ENCODE results near the gene RAD51B. TPM values are rescaled to one million over a fixed set of nuclear protein-coding genes. Genes with fewer than 3 reads are reported as not detected.
A peak's percentile ranks its signal among the peaks of the same experiment; 100 is the strongest.

The RAD51B gene
- total RNA-seq, 5 donors from 2014 or later (not counting 1 experiment from before 2014, with no cell fraction given): 25.4 to 47.9 (median 30.0) TPM

DNA sequence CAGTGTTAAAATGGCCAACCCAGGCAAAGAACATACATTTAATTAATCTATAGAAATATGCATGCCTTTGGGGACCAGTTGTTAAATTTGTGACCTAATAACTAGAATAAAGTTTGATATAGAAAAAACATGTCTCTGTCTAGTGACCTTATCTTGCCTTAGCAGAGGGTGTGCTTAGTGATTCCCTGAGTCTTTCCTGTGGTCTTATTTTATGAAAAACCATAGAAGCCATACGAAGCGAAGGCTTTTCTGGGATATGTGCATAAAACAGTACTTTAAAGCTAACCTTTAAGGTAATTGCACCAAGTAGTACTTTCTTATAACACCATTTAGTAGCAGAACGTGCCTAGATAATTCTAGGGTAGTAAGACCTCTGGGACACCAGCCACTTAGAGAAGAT is 593.9 kb downstream of the RAD51B start:
- H3K4me3 ChIP-seq (ENCODE audit: control insufficient read depth in 1 of 2, extremely low read depth in 1 of 2, low read length in 1 of 2): no peak overlapping the region
- Mint-ChIP-seq H3K36me3 (peaks cover 9% of the 10 kb centered on the region), H3K27ac (no peak overlapping the region), H3K27me3 (no peaks in the 10 kb centered on the region), H3K4me3 (no peak overlapping the region), H3K9me3 (no peaks in the 10 kb centered on the region), H3K4me1 (peaks cover 14 to 23% (median 15%) of the 10 kb centered on the region in 3 donors)
- no peaks in the 10 kb centered on the region for H3K27me3 ChIP-seq (replicated peaks in 1 of 2; ENCODE audit: control insufficient read depth in 2 of 2, extremely low read depth in 1 of 2, insufficient read depth in 2 of 2, low read length in 1 of 2)
- H3K9me3 ChIP-seq: no peaks in the 10 kb centered on the region
- no CpG with 5 or more reads among the region's 3 CpGs for WGBS (ENCODE audit: insufficient coverage)
- ATAC-seq (replicated peaks in 1 of 4): no peak
- no peak for DNase-seq
- H3K36me3 ChIP-seq (ENCODE audit: control insufficient read depth in 2 of 2, extremely low read depth in 1 of 2, insufficient read depth in 1 of 2, low read length in 1 of 2): no peaks in the 10 kb centered on the region
- peaks cover 0 to 9% of the 10 kb centered on the region in 2 experiments for H3K4me1 ChIP-seq (ENCODE audit: control insufficient read depth in 1 of 2, extremely low read depth in 1 of 2, insufficient read depth in 2 of 2, low read length in 2 of 2)
- ChIA-PET POLR2A (no interaction called here), CTCF (interaction anchor here in 1 of 2 donors (0.5 kb wide), 1 partner anchor 306 kb away, joined by 6 read pairs; no protein-coding TSS in a partner anchor)
- no peak overlapping the region for H3K27ac ChIP-seq (ENCODE audit: low read length)

DNA sequence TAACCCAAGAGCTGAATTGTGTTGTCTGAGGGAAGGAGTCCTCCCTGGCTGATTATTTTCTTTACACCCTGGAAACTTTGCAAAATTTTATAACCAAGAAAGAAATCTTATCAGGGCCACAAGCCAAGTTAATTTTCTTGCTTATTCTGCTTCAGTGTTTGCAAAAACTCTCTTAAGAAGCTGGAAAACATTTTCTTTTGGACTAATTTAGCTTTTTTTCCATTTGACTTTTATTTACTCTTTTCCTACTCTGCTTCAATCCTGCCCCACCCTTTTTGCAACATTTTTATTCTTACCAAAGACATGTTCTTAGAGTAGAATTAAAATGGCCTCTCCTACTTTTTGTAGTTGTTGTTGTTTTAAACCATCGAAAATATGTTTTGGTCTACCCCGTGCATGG is 594.5 kb downstream of the RAD51B start:
- POLR2A ChIA-PET: interaction anchor here in 1 of 2 donors (0.6 kb wide), 1 partner anchor 953 kb away, joined by 5 read pairs; no protein-coding TSS in a partner anchor

DNA sequence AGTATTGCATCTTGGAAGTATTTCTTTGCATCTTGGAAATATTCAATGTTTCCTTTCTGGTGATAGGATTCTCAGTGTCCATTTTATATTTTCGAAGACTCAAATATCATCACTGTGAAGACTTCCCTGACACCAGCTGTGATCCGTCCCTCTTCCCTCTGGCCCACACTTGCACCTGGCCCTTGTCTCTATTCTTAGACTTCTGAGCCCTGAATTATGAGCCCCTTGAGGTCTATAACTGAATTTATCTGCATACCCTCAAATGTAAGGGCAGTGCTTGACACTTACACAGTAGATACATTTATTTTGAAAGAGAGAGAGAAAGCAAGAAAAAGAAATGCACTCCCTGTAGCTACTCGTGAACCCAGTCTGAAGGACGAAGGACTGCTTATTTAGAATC is 596.6 kb downstream of the RAD51B start:
- ATAC-seq (replicated peaks in 1 of 4): no peak
- Histone ChIP-seq H3K4me3 (ENCODE audit: control insufficient read depth in 1 of 2, extremely low read depth in 1 of 2, low read length in 1 of 2) (no peak overlapping the region), H3K27me3 (replicated peaks in 1 of 2; ENCODE audit: control insufficient read depth in 2 of 2, extremely low read depth in 1 of 2, insufficient read depth in 2 of 2, low read length in 1 of 2) (no peaks in the 10 kb centered on the region), H3K27ac (ENCODE audit: low read length) (no peak overlapping the region), H3K9me3 (no peaks in the 10 kb centered on the region), H3K36me3 (ENCODE audit: control insufficient read depth in 2 of 2, extremely low read depth in 1 of 2, insufficient read depth in 1 of 2, low read length in 1 of 2) (no peaks in the 10 kb centered on the region), H3K4me1 (ENCODE audit: control insufficient read depth in 1 of 2, extremely low read depth in 1 of 2, insufficient read depth in 2 of 2, low read length in 2 of 2) (peaks cover 4 to 6% of the 10 kb centered on the region in 2 experiments)
- peaks cover 15 to 31% (median 24%) of the 10 kb centered on the region in 3 donors for H3K4me1 Mint-ChIP-seq
- CTCF ChIA-PET: no interaction called here
- H3K27me3 Mint-ChIP-seq: no peaks in the 10 kb centered on the region
- WGBS (ENCODE audit: insufficient coverage): 85% methylated on average over 2 of the region's 4 CpGs
- no peaks in the 10 kb centered on the region for H3K9me3 Mint-ChIP-seq
- no peak overlapping the region for H3K4me3 Mint-ChIP-seq
- POLR2A ChIA-PET: no interaction called here
- H3K36me3 Mint-ChIP-seq: peaks cover 16% of the 10 kb centered on the region
- DNase-seq: no peak
- no peak overlapping the region for H3K27ac Mint-ChIP-seq

More for the DNA sequence above, 594.5 kb downstream of the RAD51B start:
- no peak for DNase-seq
- Histone ChIP-seq H3K36me3 (ENCODE audit: control insufficient read depth in 2 of 2, extremely low read depth in 1 of 2, insufficient read depth in 1 of 2, low read length in 1 of 2) (no peaks in the 10 kb centered on the region), H3K9me3 (no peaks in the 10 kb centered on the region), H3K4me3 (ENCODE audit: control insufficient read depth in 1 of 2, extremely low read depth in 1 of 2, low read length in 1 of 2) (no peak overlapping the region), H3K27ac (ENCODE audit: low read length) (no peak overlapping the region), H3K4me1 (ENCODE audit: control insufficient read depth in 1 of 2, extremely low read depth in 1 of 2, insufficient read depth in 2 of 2, low read length in 2 of 2) (peaks cover 0 to 5% of the 10 kb centered on the region in 2 experiments), H3K27me3 (replicated peaks in 1 of 2; ENCODE audit: control insufficient read depth in 2 of 2, extremely low read depth in 1 of 2, insufficient read depth in 2 of 2, low read length in 1 of 2) (no peaks in the 10 kb centered on the region)
- Mint-ChIP-seq H3K27me3 (no peaks in the 10 kb centered on the region), H3K4me3 (no peak overlapping the region), H3K36me3 (peaks cover 9% of the 10 kb centered on the region), H3K9me3 (no peaks in the 10 kb centered on the region), H3K4me1 (peaks cover 13 to 22% (median 15%) of the 10 kb centered on the region in 3 donors), H3K27ac (no peak overlapping the region)
- CTCF ChIA-PET: interaction anchor here in 1 of 2 donors (0.5 kb wide), 1 partner anchor 305 kb away, joined by 6 read pairs; no protein-coding TSS in a partner anchor
- 100% methylated on average over 1 of the region's 2 CpGs for WGBS (ENCODE audit: insufficient coverage)
- ATAC-seq (replicated peaks in 1 of 4): no peak

DNA sequence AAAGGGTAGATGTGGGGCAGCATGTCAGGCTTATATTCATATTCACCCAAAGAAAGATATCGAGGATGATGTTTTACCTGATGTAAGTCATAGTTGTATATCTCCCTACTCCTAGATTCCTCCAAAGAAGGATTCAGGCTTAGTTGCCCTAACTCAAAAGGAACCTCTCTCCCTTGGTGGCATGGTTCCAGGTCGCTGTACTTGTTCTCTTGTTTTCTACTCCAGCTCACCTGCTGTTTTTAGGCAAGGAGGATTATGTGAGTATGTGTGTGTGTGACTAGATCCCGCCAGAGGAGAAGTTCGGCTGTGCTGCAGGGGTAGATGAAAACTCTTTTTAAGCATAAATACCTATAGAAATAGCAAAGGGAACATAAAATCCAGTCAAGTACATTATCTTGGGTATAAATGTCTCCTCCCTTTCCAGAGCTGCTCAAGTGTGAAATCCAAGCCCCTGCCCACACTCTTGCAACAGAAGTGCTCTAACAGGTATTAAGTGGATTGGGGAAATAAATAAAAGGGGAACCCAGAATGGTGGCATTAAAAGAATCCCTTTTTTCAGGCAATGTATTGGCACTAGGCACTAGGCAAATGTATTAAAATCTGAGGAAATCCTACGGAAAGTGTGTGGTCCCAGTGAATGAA is 597.6 kb downstream of the RAD51B start:
- no peak for ATAC-seq (replicated peaks in 1 of 4)
- Histone ChIP-seq H3K9me3 (no peaks in the 10 kb centered on the region), H3K36me3 (ENCODE audit: control insufficient read depth in 2 of 2, extremely low read depth in 1 of 2, insufficient read depth in 1 of 2, low read length in 1 of 2) (no peaks in the 10 kb centered on the region), H3K27me3 (replicated peaks in 1 of 2; ENCODE audit: control insufficient read depth in 2 of 2, extremely low read depth in 1 of 2, insufficient read depth in 2 of 2, low read length in 1 of 2) (no peaks in the 10 kb centered on the region), H3K27ac (ENCODE audit: low read length) (no peak overlapping the region), H3K4me3 (ENCODE audit: control insufficient read depth in 1 of 2, extremely low read depth in 1 of 2, low read length in 1 of 2) (no peak overlapping the region), H3K4me1 (ENCODE audit: control insufficient read depth in 1 of 2, extremely low read depth in 1 of 2, insufficient read depth in 2 of 2, low read length in 2 of 2) (peaks cover 4 to 6% of the 10 kb centered on the region in 2 experiments)
- no peak for DNase-seq
- POLR2A ChIA-PET: no interaction called here
- Mint-ChIP-seq H3K9me3 (no peaks in the 10 kb centered on the region), H3K27me3 (no peaks in the 10 kb centered on the region), H3K36me3 (peaks cover 14% of the 10 kb centered on the region), H3K4me1 (peaks cover 15 to 34% (median 24%) of the 10 kb centered on the region in 3 donors), H3K27ac (peak overlapping the region in 1 of 2 donors; percentile 40), H3K4me3 (no peak overlapping the region)
- CTCF ChIA-PET: no interaction called here
- 100% methylated on average over 1 of the region's 5 CpGs for WGBS (ENCODE audit: insufficient coverage)

DNA sequence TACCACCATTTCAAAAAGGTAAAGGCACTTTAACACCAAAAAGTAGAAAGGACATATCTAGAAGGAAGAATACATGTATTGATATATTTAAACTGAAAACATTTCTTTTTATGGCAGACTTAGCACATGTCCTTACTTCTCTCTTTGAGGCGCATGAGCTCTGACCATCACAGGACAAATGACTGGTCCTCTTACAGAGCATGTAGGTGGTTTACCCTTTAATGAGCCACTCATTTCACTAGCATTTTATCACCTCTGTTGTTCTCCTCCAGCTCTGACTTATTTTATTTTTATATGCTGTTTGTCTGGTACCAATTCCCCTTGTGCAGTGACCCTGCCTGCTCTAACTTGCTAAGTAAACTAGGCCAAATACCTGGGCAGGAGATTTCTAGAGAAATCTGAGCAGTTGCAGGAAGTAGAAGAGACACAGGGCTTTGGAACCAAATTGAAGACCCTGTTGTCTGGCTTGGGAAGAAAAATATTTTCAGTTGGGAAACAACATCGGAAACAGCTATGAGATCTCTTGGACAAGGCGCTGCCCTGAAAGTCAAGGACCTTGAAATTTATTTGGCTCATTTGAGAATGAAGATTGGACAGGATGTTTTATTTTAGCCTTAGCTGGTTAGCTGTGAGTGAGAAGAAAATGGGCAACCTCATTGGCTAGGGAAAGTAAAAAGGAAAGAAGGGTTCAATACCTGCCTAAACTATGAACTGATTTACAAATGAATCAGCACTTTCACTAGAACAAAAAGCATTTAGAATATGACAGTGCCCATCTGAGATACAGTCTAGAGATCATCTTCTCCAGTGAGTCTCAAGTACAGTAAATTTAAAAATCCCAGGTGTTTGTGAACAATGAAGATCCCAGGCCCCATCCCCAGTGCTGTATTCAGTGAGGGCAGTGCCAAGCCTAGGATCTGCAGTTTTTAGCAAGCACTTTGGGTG is 598.9 kb downstream of the RAD51B start:
- Histone ChIP-seq H3K27me3 (replicated peaks in 1 of 2; ENCODE audit: control insufficient read depth in 2 of 2, extremely low read depth in 1 of 2, insufficient read depth in 2 of 2, low read length in 1 of 2) (no peaks in the 10 kb centered on the region), H3K4me3 (ENCODE audit: control insufficient read depth in 1 of 2, extremely low read depth in 1 of 2, low read length in 1 of 2) (no peak overlapping the region), H3K36me3 (ENCODE audit: control insufficient read depth in 2 of 2, extremely low read depth in 1 of 2, insufficient read depth in 1 of 2, low read length in 1 of 2) (no peaks in the 10 kb centered on the region), H3K27ac (ENCODE audit: low read length) (no peak overlapping the region), H3K9me3 (no peaks in the 10 kb centered on the region), H3K4me1 (ENCODE audit: control insufficient read depth in 1 of 2, extremely low read depth in 1 of 2, insufficient read depth in 2 of 2, low read length in 2 of 2) (peaks cover 4 to 6% of the 10 kb centered on the region in 2 experiments)
- POLR2A ChIA-PET: no interaction called here
- Mint-ChIP-seq H3K4me1 (peaks cover 15 to 34% (median 22%) of the 10 kb centered on the region in 3 donors), H3K36me3 (peaks cover 13% of the 10 kb centered on the region), H3K9me3 (no peaks in the 10 kb centered on the region), H3K27ac (no peak overlapping the region), H3K27me3 (no peaks in the 10 kb centered on the region), H3K4me3 (no peak overlapping the region)
- CTCF ChIA-PET: interaction anchor here in 1 of 2 donors (0.5 kb wide), 1 partner anchor 40 kb away, joined by 4 read pairs; no protein-coding TSS in a partner anchor
- DNase-seq (no peak), ATAC-seq (replicated peaks in 1 of 4) (no peak)
- WGBS (ENCODE audit: insufficient coverage): 100% methylated on average over 2 of the region's 3 CpGs

DNA sequence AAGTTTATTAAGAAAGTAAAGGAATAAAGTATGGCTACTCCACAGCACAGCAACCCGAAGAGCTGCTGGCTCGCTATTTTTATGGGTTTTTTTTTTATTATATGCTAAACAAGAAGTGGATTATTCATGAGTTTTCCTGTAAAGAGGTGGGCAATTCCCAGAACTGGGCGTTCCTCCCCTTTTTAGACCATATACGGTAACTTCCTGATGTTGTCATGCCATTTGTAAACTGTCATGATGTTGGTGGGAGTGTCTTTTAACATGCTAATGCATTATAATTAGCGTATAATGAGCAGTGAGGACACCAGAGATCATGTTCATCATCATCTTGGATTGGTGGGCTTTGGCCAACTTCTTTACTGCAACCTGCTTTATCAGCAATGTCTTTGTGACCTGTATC is 600.8 kb downstream of the RAD51B start:
- no CpG with 5 or more reads among the region's 5 CpGs for WGBS (ENCODE audit: insufficient coverage)
- H3K36me3 ChIP-seq (ENCODE audit: control insufficient read depth in 2 of 2, extremely low read depth in 1 of 2, insufficient read depth in 1 of 2, low read length in 1 of 2): no peaks in the 10 kb centered on the region
- H3K4me1 ChIP-seq (ENCODE audit: control insufficient read depth in 1 of 2, extremely low read depth in 1 of 2, insufficient read depth in 2 of 2, low read length in 2 of 2): peaks cover 4 to 6% of the 10 kb centered on the region in 2 experiments
- H3K27me3 ChIP-seq (replicated peaks in 1 of 2; ENCODE audit: control insufficient read depth in 2 of 2, extremely low read depth in 1 of 2, insufficient read depth in 2 of 2, low read length in 1 of 2): no peaks in the 10 kb centered on the region
- Mint-ChIP-seq H3K27me3 (no peaks in the 10 kb centered on the region), H3K4me1 (peaks cover 15 to 39% (median 22%) of the 10 kb centered on the region in 3 donors), H3K4me3 (no peak overlapping the region), H3K9me3 (no peaks in the 10 kb centered on the region), H3K36me3 (peaks cover 13% of the 10 kb centered on the region), H3K27ac (no peak overlapping the region)
- H3K27ac ChIP-seq (ENCODE audit: low read length): no peak overlapping the region
- no peak overlapping the region for H3K4me3 ChIP-seq (ENCODE audit: control insufficient read depth in 1 of 2, extremely low read depth in 1 of 2, low read length in 1 of 2)
- H3K9me3 ChIP-seq: no peaks in the 10 kb centered on the region
- ChIA-PET CTCF (no interaction called here), POLR2A (no interaction called here)
- no peak for ATAC-seq (replicated peaks in 1 of 4)
- no peak for DNase-seq
